AG20443 (cell line): ENCODE measurements around the gene PXDC1.
"Not testable (repeated sequence)": the region's sequence is repeated elsewhere in the genome, so short reads cannot be mapped to it uniquely, and the experiment has no call there.

Experiments
- DNase-seq: peaks from one replicate; pipeline ENCODE4 v3.0.0; 2012; ENCODE audit warnings: low spot score, mixed read lengths

The PXDC1 gene

DNA sequence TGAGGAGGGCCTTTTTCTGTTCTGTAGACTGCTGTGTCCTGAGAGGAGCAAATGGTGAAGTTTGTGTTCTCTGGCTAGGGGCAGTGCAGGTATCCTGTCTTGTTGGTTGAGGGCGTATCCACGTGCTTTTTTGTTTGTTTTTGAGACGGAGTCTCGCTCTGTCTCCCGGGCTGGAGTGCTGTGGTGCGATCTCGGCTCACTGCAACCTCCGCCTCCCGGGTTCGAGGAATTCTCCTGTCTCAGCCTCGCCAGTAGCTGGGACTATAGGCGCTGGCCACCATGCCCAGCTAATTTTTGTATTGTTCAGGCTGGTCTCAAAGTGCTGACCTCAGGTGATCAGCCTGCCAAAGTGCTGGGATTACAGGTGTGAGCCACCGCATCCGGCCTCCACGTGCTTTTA lies 10.8 kb upstream of the PXDC1 start:
- no peak for DNase-seq

DNA sequence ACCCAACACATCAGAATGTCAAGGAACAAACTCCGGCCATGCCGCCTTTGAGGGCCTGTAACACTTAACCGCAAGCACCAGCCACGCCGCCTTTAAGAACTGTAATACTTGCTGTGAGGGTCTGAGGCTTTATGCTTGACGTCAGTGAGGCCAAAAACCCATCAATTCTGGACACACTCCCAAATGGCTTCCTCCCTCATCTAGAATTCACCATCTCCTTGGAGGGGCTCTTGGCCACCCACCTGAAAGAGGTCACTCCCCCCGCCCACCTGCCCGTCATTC lies 10.4 kb upstream of the PXDC1 start:
- no peak for DNase-seq

DNA sequence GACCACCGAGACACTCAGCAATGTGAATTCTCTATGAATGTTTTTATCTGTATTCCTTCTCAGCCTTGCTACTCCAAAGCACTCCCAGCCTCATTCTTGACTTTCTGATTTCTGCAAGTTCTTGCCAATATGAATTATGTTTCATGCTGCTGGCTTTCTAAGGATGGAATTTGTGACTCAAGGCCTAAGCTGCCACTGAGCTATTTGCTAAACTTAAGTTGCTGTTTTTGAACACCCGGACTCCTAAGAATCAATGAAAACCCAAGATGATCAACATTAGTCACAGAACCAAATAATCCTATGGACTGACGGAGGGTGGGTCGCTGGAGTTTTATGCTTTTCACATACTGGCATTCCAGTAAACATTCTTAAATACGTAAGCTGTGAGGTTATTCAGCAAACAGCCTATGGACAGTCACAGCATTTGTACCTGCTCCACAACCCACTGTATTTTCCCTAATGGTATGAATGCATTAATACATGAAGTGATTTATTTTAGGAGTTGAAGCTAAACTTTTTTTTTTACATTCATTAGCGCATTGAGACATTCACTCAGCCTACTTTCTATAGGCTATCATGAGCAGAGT lies 8.2 kb upstream of the PXDC1 start:
- peak; percentile 68 for DNase-seq

DNA sequence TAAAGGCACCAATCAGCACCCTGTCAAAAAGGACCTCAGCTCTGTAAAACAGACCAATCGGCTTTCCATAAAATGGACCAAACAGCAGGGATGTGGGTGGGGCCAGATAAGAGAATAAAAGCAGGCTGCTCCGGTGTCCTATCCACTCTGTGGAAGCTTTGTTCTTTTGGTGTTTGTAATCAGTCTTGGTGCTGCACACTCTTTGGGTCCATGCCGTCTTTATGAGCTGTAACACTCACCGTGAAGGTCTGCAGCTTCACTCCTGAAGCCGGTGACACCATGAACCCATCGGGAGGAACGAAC lies 7.3 kb upstream of the PXDC1 start:
- DNase-seq, result no peak

DNA sequence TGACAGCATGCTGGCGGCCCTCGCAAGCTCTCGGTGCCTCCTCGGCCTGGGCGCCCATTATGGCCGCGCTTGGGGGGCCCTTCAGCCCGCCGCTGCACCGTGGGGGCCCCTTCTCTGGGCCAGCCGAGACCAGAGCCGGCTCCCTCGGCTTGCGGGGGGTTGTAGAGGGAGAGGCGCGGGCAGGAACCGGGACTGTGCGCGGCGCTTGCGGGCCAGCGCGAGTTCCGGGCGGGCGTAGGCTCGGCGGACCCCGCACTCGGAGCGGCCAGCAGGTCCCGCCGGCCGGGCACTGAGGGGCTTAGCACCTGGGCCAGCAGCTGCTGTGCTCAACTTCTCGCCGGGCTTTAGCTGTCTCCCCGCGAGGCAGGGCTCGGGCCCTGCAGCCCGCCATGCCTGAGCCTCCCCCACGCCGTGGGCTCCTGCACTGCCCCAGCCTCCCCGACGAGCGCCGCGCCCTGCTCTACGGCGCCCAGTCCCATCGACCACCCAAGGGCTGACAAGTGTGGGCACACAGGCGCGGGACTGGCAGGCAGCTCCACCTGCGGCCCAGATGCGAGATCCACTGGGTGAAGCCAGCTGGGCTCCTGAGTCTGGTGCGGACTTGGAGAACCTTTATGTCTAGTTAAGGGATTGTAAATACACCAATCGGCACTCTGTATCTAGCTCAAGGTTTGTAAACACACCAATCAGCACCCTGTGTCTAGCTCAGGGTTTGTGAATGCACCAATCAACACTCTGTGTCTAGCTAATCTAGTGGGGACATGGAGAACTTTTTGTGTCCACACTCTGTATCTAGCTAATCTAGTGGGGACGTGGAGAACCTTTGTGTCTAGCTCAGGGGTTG lies 6.7 kb upstream of the PXDC1 start:
- not testable (repeated sequence) for DNase-seq

DNA sequence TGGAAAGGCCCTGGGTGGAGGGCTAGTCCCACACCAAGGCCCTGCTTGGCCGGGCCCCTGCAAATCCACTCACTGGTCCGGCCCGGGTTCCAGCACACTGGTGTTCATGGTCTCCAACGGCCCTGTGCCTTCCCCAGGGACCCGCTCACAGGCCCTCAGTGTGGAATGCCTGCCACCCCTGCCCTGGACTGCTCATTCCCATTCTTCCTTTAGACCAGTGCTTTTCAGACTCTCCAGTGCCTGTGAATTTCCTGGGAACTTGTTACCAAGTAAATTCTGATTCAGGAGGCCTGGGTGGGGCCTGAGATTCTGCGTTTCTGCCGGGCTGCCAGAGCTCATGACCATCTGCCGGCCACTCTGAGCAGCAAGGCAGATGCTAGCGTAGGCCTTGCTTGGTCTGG lies 5.7 kb upstream of the PXDC1 start:
- DNase-seq, result peak; percentile 40

DNA sequence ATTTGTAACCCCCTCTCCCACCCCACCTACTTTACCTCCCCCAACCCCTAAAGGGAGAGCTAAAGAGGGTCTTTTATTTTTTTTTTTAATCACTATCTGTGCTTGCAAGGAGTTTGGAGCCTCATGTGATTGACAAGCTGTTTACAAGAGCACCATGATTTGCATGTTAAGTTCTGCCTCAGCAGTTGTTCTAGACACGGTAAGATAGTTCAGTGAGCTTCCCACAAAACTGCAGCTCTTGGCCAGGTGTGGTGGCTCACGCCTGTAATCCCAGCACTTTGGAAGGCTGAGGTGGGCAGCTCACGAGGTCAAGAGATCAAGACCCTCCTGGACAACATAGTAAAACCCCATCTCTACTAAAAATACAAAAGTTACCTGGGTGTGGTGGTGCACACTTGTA lies 5.0 kb upstream of the PXDC1 start:
- no peak for DNase-seq

DNA sequence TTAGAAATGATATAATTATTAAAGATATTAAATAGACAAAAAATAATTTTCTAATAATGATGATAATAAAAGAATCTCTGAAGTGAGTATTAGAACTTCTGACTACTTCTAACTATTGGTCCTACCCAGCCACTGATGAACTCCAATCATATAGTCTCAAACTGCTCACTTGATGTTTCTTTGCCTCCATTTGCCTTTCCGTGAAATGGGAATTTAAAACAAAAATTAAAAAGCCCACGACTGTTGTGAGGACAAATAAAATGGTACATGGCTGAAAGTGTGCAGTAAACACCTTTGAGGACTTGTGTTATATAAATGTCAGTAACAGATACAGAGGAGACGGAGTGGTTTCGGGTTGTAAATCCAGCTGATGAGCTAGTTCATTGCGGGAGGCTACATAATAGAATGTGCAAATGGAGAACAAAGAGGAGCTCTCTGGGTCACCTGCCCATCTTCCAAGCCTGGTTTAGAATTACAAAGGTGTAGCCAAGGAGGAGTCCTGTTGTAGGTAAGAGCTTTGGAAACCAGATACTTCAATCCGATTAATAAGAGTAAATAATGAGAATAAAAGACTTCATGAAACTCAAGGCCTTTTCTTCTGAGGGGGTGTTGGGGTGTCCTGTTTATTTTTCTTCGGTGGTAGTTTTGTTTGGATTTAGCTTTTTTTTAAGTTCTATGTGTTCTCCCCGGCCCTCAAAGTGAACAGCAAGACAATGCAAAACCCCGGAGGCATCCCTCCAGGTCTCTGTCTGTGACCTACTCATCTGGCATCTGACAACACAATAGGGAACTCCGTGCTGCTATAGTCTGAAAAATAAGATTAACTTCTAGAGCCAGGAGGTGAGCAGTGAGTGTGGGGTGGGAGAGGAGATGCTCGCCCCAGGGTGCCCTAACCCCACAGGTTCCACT lies 4.4 kb upstream of the PXDC1 start:
- DNase-seq, result no peak

DNA sequence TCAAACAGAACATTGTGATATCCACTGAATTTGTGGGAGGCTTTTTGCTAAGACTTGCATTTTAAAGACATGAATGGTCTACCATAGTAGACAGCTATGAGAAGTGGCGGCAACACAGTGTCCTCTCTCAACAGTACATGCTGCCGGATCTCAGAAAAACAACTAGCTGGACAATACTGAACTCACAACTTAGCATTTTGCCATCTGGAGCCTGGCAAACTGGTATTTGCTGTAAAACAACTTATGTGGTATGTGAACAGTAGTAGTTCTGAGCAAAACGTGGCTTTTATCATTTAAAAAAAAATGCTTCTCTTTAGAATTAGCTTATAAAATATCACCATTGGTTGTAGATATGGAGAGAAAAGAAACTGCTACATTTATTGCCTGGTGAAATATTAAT lies 3.3 kb upstream of the PXDC1 start:
- no peak for DNase-seq

DNA sequence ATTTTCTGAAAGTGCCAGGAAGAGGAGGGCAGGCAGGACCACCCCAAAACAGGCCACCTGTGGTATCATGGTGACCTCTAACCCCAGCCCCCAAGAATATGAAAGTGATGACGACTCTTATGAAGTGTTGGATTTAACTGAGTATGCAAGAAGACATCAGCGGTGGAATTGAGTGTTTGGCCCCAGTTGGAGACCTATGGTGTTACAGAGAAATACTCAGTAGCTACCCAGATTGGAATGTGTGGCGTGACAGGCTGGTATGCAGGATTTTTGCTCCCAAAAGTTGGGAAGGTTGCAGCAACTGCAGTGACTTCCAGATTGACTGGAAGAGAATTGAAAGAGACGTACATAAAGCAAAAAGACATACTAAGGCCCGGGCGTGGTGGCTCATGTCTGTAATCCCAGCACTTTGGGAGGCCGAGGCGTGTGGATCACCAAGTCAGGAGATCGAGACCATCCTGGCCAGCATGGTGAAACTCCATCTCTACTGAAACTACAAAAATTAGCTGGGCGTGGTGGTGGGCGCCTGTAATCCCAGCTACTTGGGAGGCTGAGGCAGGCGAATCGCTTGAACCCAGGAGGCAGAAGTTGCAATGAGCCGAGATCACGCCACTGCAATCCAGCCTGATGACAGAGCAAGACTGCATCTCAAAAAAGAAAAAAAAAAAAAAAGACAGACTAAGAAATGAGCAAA lies 2.7 kb upstream of the PXDC1 start:
- DNase-seq, result not testable (repeated sequence)

DNA sequence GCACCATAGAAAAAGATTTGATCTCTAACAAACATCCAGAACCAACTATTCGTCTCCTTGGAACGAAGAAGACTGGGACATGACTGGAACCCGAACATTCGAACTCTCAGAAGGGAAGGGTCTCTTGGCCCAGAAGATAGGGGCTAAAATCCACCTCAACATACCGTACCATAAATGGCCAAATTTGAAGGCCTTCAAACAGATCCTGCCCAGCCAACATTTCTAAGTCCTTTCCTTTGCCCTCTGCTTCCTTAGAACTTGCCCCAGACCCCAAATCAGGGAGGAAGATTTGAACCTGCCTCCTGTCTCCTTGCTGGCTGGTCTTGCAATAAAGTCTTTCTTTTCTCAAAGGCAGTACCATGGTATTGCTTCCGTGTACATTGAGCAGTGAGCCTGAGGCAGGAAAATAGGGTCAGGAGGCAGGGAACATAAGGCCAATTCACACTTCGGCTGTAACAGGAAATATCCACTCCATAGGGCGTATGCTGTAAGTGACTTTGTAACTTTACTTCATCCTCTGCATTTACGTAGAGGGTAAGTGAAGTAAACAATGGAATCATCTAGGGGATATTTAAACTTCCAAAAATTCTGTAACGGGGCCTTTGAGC lies 1.8 kb upstream of the PXDC1 start:
- DNase-seq, result no peak

DNA sequence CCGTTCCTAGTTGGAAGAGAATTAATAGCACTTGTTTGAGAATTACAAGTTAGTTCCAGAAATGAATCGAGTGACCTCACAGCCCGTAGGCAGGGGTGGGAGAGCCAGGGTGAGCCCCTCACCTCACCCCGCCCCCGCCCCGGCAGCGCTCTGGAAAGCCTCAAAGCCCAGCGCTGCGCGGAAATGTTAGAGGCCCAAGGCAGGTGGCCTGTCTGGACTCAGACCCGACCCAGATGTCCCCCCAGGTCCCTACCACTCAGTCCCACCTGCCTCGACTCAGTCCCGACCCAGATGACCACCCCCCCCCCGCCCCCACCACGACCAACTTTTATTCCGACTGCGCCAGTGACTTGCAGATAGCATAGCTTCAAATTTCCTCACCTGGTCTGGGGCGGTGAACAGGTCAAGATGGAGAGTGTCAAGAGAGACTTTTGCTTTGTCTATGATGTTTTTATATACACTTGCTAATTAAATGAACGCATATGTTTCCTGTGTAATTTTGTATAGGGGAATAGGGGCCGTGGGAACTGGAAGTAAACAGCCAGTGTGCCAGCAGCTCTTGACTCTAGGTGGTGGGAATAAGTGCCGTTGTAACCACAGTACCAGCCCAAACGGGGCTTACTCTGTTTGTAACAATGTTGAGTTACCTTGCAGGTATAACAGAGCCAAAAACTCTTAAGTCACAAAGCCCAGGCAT lies 1.2 kb upstream of the PXDC1 start:
- no peak for DNase-seq

DNA sequence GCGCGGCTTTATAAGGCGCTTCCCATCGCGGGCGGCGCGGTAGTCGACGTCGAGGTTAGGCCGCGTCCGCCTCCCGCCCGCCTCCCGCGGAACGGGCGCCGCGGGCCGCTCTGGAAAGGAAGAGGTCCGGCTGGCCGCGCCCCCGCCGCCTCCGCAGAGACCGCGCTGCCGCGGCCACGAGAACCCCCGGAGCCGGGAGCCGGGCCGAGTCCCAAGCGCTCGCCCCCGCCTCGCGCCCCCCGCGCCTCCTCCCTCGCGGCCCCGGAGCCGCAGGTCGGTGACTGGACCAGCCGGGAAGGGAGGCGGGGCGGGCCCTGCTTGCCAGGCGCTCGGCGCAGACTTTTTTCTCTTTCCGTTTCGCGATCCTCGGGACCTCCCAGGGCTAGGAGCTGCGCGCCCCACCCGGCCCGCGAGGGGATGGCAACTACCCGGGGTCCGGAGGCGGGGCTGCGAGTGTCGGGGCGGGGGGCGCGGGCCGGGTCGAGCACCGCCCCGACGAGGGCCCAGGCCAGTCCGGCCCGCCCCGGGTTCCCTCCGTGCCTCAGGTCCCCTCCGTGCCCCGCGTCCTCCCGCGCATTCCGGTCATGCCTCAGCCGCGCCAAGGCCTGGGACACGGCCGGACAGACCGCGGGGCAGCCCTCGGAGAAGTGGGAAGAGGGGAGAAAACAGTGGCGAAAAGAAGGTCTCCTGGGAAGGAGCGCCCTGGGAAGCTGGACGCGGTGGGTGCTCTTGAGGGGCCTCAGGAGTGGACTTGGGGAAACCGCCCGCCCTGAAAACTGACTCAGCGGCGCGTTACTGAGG lies 417 bp upstream of the PXDC1 start:
- peak; percentile 94 for DNase-seq

DNA sequence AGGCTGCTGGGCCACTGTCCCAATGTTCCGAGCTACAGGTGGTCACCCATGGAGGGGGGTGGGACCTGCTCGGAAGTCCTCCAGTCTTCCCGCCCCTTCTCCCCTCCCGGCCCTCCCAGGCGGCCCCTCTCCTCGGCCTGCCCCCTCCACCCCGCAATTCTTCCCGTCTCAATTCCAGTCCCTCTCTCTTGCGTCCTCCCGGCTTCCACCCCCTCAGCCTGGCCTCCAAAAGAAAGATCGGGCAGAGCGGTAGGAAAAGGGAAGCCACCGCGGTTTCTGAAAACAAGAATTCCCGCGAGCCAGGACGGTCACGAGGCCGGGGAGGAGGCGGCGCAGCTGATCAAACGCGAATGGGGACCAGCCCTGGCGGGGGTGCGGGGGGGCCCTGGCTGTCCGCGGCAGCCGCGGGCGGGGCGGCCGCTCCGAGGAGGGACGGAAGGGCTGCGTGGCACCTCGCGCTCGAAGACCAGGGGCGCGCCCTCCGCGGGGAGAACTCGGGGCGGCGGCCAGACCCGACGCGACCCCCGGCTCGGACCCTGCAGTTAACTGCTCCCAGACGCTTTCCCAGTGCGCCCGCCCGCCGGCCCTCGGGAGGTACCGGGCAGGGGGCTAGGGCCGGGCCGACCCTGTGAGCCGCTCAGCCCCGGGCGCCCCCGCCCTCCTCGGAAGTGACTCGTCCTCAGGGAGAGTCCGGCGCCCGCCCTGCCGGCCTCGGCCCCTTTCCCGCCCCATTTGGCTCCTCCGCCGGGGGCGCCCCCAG lies 1.0 kb downstream of the PXDC1 start:
- peak; percentile 84 for DNase-seq

DNA sequence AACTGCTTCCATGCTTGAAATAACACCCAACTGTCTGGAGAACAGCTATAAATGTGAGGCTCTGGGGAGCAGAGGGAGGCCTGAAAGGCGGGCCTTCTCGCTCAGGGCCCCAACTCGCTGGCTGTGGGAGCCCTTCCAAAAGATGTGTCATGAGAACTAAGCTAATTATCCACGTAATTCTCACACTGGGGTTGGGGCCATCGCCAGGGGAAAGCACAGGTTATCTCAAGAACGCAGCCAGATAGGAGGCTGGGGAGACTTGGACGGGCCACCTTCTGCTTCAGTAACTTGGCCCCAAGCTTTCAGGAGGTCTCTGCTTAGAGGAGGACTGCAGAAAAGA lies 1.6 kb downstream of the PXDC1 start:
- peak; percentile 62 for DNase-seq

DNA sequence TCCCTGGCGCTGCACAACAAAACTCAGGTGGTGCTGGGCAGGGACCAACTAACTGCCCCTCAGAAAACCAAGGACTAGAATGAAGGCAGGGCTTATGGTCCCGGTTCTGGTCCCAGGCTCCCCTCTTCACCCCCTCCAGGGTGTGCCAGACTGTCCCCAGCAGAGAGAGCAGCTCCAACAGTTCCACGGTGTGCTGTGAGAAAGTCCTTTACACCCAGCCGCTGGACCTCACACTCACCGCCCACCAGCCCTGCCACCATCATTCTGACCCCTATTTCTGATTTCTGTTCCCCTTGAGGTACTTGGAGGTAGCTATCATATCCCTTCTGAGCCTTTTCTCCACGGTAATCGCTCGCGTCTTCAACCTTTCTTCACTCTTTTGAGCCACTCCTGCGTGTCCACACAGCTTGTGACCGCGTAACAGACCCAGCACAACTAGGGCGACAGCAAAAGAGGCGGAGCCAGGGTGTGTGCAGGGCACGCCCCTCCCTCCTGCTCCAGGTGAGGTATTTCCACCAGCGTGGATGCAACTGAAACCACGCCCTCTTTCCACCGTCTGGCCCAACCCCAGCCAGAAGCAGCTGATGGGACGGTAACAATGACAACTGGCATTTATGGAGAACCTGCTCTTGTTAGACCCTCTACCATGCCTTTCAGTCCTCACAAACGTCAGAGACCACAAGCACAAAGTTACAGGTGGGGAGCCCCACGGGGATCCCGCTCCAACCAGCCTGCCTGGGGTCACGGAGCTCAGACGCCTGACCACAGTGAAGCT lies 2.3 kb downstream of the PXDC1 start:
- no peak for DNase-seq

DNA sequence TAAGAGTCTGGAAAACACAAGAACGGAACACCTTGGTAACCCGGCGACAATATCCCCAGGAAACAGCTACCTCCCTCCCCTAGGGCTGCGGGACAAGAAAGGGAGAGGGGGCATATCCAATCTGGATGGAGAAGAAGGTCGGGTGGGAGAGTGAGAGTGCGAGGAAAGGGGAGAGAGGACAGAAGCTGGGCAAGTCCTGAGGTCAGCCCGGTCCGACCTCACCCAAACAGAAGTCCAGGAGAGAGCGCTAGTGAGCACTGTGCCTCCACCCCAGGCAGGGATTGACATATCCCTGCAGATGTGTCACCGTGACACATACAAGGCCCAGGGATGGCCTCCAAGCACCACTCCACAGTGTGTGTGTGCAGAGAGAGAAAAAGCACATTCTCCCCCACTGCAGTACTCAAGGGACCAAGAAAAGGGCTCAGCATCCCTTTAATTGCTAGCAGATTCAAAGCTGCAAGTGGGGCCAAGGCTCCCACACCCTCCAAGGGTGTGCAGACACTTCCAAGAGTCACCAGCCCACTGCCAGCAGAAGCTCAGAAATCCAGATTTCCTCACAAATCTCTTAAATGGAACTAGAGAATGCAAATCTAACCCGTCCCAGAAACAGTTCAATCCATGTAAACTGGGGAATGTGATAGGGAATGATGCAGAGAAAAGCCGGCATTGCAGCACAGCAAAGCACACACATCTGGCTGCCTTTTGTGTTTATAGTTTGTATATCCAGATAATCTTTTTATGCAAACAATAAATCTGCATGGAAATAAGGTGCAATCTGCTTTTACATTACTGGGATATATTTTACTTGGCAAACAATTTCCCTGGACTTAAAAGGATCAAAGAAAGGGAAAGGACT lies 3.1 kb downstream of the PXDC1 start:
- peak; percentile 86 for DNase-seq

DNA sequence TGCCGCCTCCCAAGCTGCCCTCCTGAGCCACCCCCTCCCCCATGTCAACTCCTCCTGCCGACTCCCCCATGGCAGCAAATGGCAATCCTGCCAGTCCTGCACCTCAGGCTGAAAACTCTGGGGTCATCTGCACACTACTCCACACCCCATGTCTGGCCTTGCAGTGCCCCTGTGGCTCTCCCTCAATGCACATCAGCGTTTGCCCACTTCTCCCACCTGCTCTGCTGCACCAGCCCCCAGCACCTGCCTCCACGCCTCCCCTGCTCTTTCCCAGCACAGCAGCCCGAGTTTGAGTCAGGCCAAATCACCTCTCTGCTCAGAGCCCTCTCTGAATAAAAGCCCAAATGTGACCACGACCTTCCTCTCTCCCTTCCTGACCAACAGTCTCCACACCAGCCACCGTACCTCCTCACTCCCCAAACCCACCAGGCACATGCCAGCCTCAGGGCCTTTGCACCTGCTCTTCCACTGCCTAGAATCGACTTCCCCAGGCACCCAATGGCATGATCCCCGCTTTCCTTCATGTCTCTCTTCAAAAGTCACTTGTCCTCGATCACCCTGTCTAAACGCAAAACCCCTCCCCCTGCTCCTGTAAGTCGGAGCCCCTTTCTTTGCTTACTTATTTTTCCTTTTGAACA lies 4.3 kb downstream of the PXDC1 start:
- DNase-seq, result no peak
